Fibroblast of lung (primary cell): ENCODE data around the gene EPS8. TPM values are rescaled to one million over a fixed set of nuclear protein-coding genes. Genes with fewer than 3 reads are reported as not detected.

Experiments
- DNase-seq, 2 donors: peaks; one replicate each; pipeline versions ENCODE4 v3.0.0 to v3.0.0-alpha.2; 2010; ENCODE audit warnings: low read depth in 2 of 2
- H2AFZ ChIP-seq: 2 replicates; pipeline ENCODE4 v1.5.1; 2012; ENCODE audit warnings: low read length, control low read depth, inconsistent platforms
- H3K27ac ChIP-seq: 2 replicates; pipeline ENCODE4 v1.5.1; 2011; ENCODE audit warnings: low read length, control low read depth; ENCODE audit not compliant: insufficient read depth
- H3K27me3 ChIP-seq: 2 replicates; pipeline ENCODE4 v1.5.1; 2011; ENCODE audit warnings: mild to moderate bottlenecking, low read length; ENCODE audit not compliant: control insufficient read depth, insufficient read depth
- H3K36me3 ChIP-seq: 2 replicates; pipeline ENCODE4 v1.5.1; 2011; ENCODE audit warnings: low read length; ENCODE audit not compliant: control insufficient read depth, insufficient read depth
- H3K4me1 ChIP-seq: 2 replicates; pipeline ENCODE4 v1.5.1; 2011; ENCODE audit warnings: low read length; ENCODE audit not compliant: control insufficient read depth, insufficient read depth; ENCODE audit errors: extremely low read depth
- H3K4me2 ChIP-seq: 2 replicates; pipeline ENCODE4 v1.5.1; 2011; ENCODE audit warnings: low read length, control low read depth; ENCODE audit not compliant: insufficient read depth; ENCODE audit errors: extremely low read depth
- H3K4me3 ChIP-seq, 4 experiments: fragments of 200-600 bp in 1 of 4; sonication (generic) in 1 of 4; replicated peaks in 1 of 4; 2 replicates each; pipeline ENCODE4 v1.5.1; 2011 to 2016; ENCODE audit warnings: low read length in 4 of 4, low read depth in 3 of 4, mild to moderate bottlenecking in 3 of 4, control low read depth in 2 of 4, inconsistent platforms in 1 of 4, mixed read lengths in 1 of 4; ENCODE audit not compliant: insufficient read depth in 1 of 4; ENCODE audit errors: control extremely low read depth in 1 of 4
- H3K79me2 ChIP-seq: 2 replicates; pipeline ENCODE4 v1.5.1; 2012; ENCODE audit warnings: mild to moderate bottlenecking, low read length, inconsistent platforms; ENCODE audit not compliant: control insufficient read depth, insufficient read depth
- H3K9ac ChIP-seq: 2 replicates; pipeline ENCODE4 v1.5.1; 2011; ENCODE audit warnings: mild to moderate bottlenecking, low read length, control low read depth; ENCODE audit not compliant: insufficient read depth
- H3K9me3 ChIP-seq: 2 replicates; pipeline ENCODE4 v1.5.1; 2012; ENCODE audit warnings: low read depth, low read length; ENCODE audit not compliant: control insufficient read depth, insufficient read depth
- H4K20me1 ChIP-seq: 2 replicates; pipeline ENCODE4 v1.5.1; 2011; ENCODE audit warnings: low read length; ENCODE audit not compliant: control insufficient read depth, insufficient read depth; ENCODE audit errors: extremely low read depth
- CTCF ChIP-seq, 2 donors: IDR thresholded peaks in 1 of 2; conservative IDR thresholded peaks in 1 of 2; 1 replicate in 1 of 2; 2 replicates in 1 of 2; pipeline ENCODE4 v1.5.1; 2011 to 2012; ENCODE audit warnings: low read length in 2 of 2, control low read depth in 1 of 2, inconsistent platforms in 1 of 2, low read depth in 1 of 2, mild to moderate bottlenecking in 1 of 2
- EZH2 ChIP-seq: IDR thresholded peaks from 2 replicates; pipeline ENCODE4 v1.5.1; 2012; ENCODE audit warnings: low read length, control low read depth, mild to moderate bottlenecking; ENCODE audit errors: missing control alignments
- polyA plus RNA-seq, 2 donors: library from polyadenylated mRNA; depleted of rRNA in 1 of 2; stranded (reverse) in 1 of 2; unstranded in 1 of 2; fragments of >200 nt; gene quantifications; 2 replicates each; pipeline ENCODE4 v1.2.1, GENCODE V29; 2011 to 2012; ENCODE audit warnings: missing spikeins in 1 of 2
- total RNA-seq: library from RNA; depleted of rRNA; stranded (reverse); fragments of >200 nt; gene quantifications from 2 replicates; pipeline ENCODE4 v1.2.1, GENCODE V29; 2014

The EPS8 gene
- total and polyA plus RNA-seq, 2 donors (not counting 1 experiment from before 2014, with no cell fraction given): 96.3 to 108 TPM

GRCh38 chr12:15648558-15648957 is 140.6 kb downstream of the EPS8 start:
- Histone ChIP-seq H3K9me3 (no peaks in the 10 kb centered on the region), H3K36me3 (peaks cover 1% of the 10 kb centered on the region), H3K9ac (no peak overlapping the region), H2AFZ (no peak overlapping the region), H4K20me1 (no peaks in the 10 kb centered on the region), H3K4me1 (no peaks in the 10 kb centered on the region), H3K27me3 (no peaks in the 10 kb centered on the region), H3K4me2 (no peak overlapping the region), H3K27ac (no peak overlapping the region), H3K4me3 (no peak overlapping the region), H3K79me2 (no peaks in the 10 kb centered on the region)
- DNase-seq: no peak
- TF ChIP-seq CTCF (conservative IDR thresholded peaks at IDR 0.05 in 1 of 2, IDR thresholded peaks at IDR 0.05 in 1 of 2; ENCODE audit: low read depth in 1 of 2, low read length in 2 of 2) (no peak), EZH2 (no peak)

GRCh38 chr12:15646581-15646980 is 142.6 kb downstream of the EPS8 start:
- Histone ChIP-seq H2AFZ (no peak overlapping the region), H3K4me2 (no peak overlapping the region), H3K9ac (no peak overlapping the region), H3K27ac (no peak overlapping the region), H3K27me3 (no peaks in the 10 kb centered on the region), H3K36me3 (peaks cover 1% of the 10 kb centered on the region), H3K4me3 (no peak overlapping the region), H3K9me3 (no peaks in the 10 kb centered on the region), H4K20me1 (no peaks in the 10 kb centered on the region), H3K79me2 (no peaks in the 10 kb centered on the region), H3K4me1 (no peaks in the 10 kb centered on the region)
- TF ChIP-seq EZH2: no peak
- TF ChIP-seq CTCF (conservative IDR thresholded peaks at IDR 0.05 in 1 of 2, IDR thresholded peaks at IDR 0.05 in 1 of 2; ENCODE audit: low read depth in 1 of 2, low read length in 2 of 2): no peak
- DNase-seq: peak; percentile 14 to 63

GRCh38 chr12:15644700-15645099 is 144.5 kb downstream of the EPS8 start:
- Histone ChIP-seq H3K9ac (no peak overlapping the region), H3K4me2 (no peak overlapping the region), H3K4me1 (no peaks in the 10 kb centered on the region), H3K36me3 (peaks cover 3% of the 10 kb centered on the region), H2AFZ (no peak overlapping the region), H3K4me3 (no peak overlapping the region), H4K20me1 (no peaks in the 10 kb centered on the region), H3K27me3 (no peaks in the 10 kb centered on the region), H3K79me2 (no peaks in the 10 kb centered on the region), H3K27ac (no peak overlapping the region), H3K9me3 (no peaks in the 10 kb centered on the region)
- no peak for TF ChIP-seq CTCF (conservative IDR thresholded peaks at IDR 0.05 in 1 of 2, IDR thresholded peaks at IDR 0.05 in 1 of 2; ENCODE audit: low read depth in 1 of 2, low read length in 2 of 2)
- no peak for TF ChIP-seq EZH2
- DNase-seq: peak in 1 of 2 donors; percentile 65
